Measurements from ENCODE around the gene SLC35C1.

DNA sequence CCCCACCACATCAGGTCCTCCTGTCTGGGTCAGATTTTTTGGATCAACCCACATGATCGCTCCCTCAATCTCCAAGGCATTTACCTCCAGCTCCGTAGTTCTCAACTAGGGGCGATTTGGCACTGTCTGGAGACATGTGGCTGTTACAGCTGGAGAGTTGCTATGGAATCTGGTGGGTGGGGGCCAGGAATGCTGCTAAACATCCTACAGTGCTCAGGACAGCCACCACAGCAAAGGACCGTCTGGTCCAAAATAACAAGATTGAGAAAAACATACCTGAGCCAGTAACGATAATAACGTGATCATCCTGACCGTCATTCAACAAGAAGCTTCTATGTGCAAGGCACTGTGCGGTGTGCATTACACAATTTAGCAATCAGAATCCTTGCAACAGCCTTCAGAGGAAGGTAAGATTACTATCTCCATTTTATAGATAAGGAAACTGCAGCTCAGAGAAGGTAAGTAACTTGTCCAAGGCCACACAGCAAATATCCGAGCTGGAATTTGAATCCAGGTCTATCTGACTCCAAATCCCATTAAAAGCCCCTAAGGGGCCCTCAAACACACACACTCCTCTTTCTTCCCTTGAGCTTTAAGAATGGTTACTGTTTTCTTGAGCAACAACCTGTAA is 28.0 kb downstream of the SLC35C1 start:
- TF ChIP-seq, protein P1, sequence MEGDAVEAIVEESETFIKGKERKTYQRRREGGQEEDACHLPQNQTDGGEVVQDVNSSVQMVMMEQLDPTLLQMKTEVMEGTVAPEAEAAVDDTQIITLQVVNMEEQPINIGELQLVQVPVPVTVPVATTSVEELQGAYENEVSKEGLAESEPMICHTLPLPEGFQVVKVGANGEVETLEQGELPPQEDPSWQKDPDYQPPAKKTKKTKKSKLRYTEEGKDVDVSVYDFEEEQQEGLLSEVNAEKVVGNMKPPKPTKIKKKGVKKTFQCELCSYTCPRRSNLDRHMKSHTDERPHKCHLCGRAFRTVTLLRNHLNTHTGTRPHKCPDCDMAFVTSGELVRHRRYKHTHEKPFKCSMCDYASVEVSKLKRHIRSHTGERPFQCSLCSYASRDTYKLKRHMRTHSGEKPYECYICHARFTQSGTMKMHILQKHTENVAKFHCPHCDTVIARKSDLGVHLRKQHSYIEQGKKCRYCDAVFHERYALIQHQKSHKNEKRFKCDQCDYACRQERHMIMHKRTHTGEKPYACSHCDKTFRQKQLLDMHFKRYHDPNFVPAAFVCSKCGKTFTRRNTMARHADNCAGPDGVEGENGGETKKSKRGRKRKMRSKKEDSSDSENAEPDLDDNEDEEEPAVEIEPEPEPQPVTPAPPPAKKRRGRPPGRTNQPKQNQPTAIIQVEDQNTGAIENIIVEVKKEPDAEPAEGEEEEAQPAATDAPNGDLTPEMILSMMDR (conservative IDR thresholded peaks at IDR 0.05; ENCODE audit: low read length): no peak
- no peak for TF ChIP-seq EZH2phosphoT487 (IDR thresholded peaks at IDR 0.05; ENCODE audit: borderline replicate concordance)

All from Loucy (cell line).